SK-N-SH treated with all-trans-retinoic acid at 6 μM for 48 hours (cell line): ENCODE data around the gene TMEM207.

Experiments
- ARNTL ChIP-seq: fragments of 450-650 bp; formaldehyde crosslinking; IDR thresholded peaks from 2 replicates; pipeline ENCODE4 v1.5.0; 2020; ENCODE audit warnings: low read depth, mild to moderate bottlenecking, moderate library complexity, borderline replicate concordance
- CSDC2 ChIP-seq: fragments of 250-450 bp; sonication (Bioruptor Pico); IDR thresholded peaks from 2 replicates; pipeline ENCODE4 v1.5.0; 2020; ENCODE audit warnings: mild to moderate bottlenecking, moderate library complexity
- OSR1 ChIP-seq: fragments of 250-450 bp; sonication (Bioruptor Pico); IDR thresholded peaks from 2 replicates; pipeline ENCODE4 v1.8.0; 2022; ENCODE audit warnings: moderate library complexity, mild to moderate bottlenecking, inconsistent platforms
- PPARA ChIP-seq: fragments of 250-450 bp; sonication (Bioruptor Pico); IDR thresholded peaks from 2 replicates; pipeline ENCODE4 v1.5.0; 2020; ENCODE audit warnings: mild to moderate bottlenecking, borderline replicate concordance
- RARB ChIP-seq: fragments of 250-450 bp; sonication (Bioruptor Pico); IDR thresholded peaks from 2 replicates; pipeline ENCODE4 v1.8.0; 2021; ENCODE audit warnings: mild to moderate bottlenecking, moderate library complexity
- ZFP3 ChIP-seq: fragments of 250-450 bp; sonication (Bioruptor Pico); IDR thresholded peaks from 2 replicates; pipeline ENCODE4 v1.5.0; 2020; ENCODE audit warnings: mild to moderate bottlenecking, moderate library complexity
- ZFP30 ChIP-seq: fragments of 450-650 bp; formaldehyde crosslinking; IDR thresholded peaks from 2 replicates; pipeline ENCODE4 v1.5.0; 2022; ENCODE audit warnings: mild to moderate bottlenecking, moderate library complexity
- ZNF8 ChIP-seq: fragments of 450-650 bp; formaldehyde crosslinking; IDR thresholded peaks from 2 replicates; pipeline ENCODE4 v1.5.0; 2020; ENCODE audit warnings: mild to moderate bottlenecking, moderate library complexity
- TF ChIP-seq, protein P1 (sequence below): fragments of 250-450 bp; sonication (Bioruptor Pico); IDR thresholded peaks from 2 replicates; pipeline ENCODE4 v1.5.1; 2020; ENCODE audit warnings: low read depth, mild to moderate bottlenecking, moderate library complexity
- TF ChIP-seq, protein P2 (sequence below): fragments of 250-450 bp; sonication (Bioruptor Pico); IDR thresholded peaks from 2 replicates; pipeline ENCODE4 v1.8.0; 2020; ENCODE audit warnings: mild to moderate bottlenecking, moderate library complexity, borderline replicate concordance
- TF ChIP-seq, protein P3 (sequence below): fragments of 250-450 bp; sonication (Bioruptor Pico); IDR thresholded peaks from 2 replicates; pipeline ENCODE4 v1.5.1; 2021; ENCODE audit warnings: mild to moderate bottlenecking, moderate library complexity

DNA sequence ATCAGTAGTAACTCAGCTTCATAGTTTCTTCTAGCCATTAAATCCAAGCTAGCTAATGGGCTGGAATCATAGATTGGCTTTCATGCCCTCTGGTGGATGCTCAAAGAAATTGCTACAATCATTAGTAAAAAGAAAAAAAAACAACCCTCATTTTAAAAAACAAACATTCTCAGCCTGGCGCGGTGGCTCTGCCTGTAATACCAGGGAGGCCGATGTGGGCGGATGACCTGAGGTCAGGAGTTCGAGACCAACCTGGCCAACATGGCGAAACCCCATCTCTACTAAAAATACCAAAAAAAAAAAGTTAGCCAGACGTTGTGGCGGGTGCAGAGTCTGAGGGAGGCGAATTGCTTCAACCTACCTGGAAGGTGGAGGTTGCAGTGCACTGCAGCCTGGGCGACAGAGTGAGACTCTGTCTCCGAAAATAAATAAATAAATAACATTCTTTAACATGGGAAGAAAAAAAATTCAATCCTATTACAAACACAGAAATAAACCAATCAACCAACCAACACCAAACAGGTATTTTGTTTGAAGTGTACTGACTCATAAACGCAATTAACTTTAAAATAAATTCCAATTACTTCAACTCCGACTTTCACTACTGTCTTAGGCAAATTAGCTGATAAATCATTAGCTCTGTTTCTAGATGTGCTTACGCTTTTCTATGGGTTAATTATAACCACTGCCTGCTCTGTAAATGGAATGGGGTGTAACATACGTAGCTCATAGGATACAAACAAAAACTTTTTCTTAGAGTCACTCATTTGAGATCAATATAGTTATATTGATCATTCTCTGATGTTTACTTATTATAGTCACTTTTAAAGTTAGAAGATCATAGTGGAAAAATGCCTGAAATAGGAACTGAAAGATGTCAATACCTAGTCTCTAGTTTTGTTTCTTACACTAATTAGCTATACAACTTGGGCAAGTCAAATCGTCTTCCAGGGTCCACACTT, 24.9 kb downstream of the TMEM207 start:
- TF ChIP-seq, protein P1, sequence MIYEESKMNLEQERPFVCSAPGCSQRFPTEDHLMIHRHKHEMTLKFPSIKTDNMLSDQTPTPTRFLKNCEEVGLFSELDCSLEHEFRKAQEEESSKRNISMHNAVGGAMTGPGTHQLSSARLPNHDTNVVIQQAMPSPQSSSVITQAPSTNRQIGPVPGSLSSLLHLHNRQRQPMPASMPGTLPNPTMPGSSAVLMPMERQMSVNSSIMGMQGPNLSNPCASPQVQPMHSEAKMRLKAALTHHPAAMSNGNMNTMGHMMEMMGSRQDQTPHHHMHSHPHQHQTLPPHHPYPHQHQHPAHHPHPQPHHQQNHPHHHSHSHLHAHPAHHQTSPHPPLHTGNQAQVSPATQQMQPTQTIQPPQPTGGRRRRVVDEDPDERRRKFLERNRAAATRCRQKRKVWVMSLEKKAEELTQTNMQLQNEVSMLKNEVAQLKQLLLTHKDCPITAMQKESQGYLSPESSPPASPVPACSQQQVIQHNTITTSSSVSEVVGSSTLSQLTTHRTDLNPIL, result no peak
- TF ChIP-seq, protein P2, sequence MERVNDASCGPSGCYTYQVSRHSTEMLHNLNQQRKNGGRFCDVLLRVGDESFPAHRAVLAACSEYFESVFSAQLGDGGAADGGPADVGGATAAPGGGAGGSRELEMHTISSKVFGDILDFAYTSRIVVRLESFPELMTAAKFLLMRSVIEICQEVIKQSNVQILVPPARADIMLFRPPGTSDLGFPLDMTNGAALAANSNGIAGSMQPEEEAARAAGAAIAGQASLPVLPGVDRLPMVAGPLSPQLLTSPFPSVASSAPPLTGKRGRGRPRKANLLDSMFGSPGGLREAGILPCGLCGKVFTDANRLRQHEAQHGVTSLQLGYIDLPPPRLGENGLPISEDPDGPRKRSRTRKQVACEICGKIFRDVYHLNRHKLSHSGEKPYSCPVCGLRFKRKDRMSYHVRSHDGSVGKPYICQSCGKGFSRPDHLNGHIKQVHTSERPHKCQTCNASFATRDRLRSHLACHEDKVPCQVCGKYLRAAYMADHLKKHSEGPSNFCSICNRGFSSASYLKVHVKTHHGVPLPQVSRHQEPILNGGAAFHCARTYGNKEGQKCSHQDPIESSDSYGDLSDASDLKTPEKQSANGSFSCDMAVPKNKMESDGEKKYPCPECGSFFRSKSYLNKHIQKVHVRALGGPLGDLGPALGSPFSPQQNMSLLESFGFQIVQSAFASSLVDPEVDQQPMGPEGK, result no peak
- TF ChIP-seq ZFP30 (CRISPR knock-in tag) (no peak), ZFP3 (CRISPR knock-in tag) (no peak), RARB (CRISPR knock-in tag) (no peak), ZNF8 (CRISPR knock-in tag) (no peak), CSDC2 (CRISPR knock-in tag) (no peak), ARNTL (no peak), PPARA (CRISPR knock-in tag) (no peak), OSR1 (CRISPR knock-in tag) (no peak)
- TF ChIP-seq, protein P3, sequence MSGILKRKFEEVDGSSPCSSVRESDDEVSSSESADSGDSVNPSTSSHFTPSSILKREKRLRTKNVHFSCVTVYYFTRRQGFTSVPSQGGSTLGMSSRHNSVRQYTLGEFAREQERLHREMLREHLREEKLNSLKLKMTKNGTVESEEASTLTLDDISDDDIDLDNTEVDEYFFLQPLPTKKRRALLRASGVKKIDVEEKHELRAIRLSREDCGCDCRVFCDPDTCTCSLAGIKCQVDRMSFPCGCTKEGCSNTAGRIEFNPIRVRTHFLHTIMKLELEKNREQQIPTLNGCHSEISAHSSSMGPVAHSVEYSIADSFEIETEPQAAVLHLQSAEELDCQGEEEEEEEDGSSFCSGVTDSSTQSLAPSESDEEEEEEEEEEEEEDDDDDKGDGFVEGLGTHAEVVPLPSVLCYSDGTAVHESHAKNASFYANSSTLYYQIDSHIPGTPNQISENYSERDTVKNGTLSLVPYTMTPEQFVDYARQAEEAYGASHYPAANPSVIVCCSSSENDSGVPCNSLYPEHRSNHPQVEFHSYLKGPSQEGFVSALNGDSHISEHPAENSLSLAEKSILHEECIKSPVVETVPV (CRISPR knock-in tag), result no peak
